WTC11 (cell line): Measurements from ENCODE around the gene INSM2. TPM values are rescaled to one million over a fixed set of nuclear protein-coding genes. Genes with fewer than 3 reads are reported as not detected.

Experiments used
- ATAC-seq: fragments of 200-7000 bp; cut with Tn5 transposase; 2 replicates; pipeline ENCODE4 v1.10.0; 2021; ENCODE audit warnings: mild to moderate bottlenecking, moderate library complexity
- CTCF ChIA-PET: fragments of 300-600 bp; sonication (Branson Sonifier 250); formaldehyde crosslinking; loops from one replicate; lab custom pipeline; 2021; ENCODE audit warnings: antibody characterized with exemption; lab: Charles Lee
- POLR2A ChIA-PET: fragments of 350-600 bp; sonication (Branson Sonifier 250); formaldehyde crosslinking; loops from one replicate; lab custom pipeline; 2021; ENCODE audit warnings: antibody characterized with exemption; lab: Charles Lee
- DNase-seq: peaks from one replicate; pipeline ENCODE4 v3.0.0; 2021; ENCODE audit warnings: low spot score
- H3K27ac Mint-ChIP-seq: 2 replicates; pipeline ENCODE4 v1.8.0; 2021; ENCODE audit warnings: mixed read lengths
- H3K27me3 Mint-ChIP-seq: 2 replicates; pipeline ENCODE4 v1.8.0; 2021; ENCODE audit warnings: low read depth, mild to moderate bottlenecking, moderate library complexity, mixed read lengths
- H3K36me3 Mint-ChIP-seq: 2 replicates; pipeline ENCODE4 v1.8.0; 2021; ENCODE audit warnings: mixed read lengths
- H3K4me1 Mint-ChIP-seq: 2 replicates; pipeline ENCODE4 v1.8.0; 2022; ENCODE audit warnings: mixed read lengths
- H3K4me3 Mint-ChIP-seq: 2 replicates; pipeline ENCODE4 v1.8.0; 2021; ENCODE audit warnings: mild to moderate bottlenecking, moderate library complexity, mixed read lengths
- H3K9me3 Mint-ChIP-seq: 2 replicates; pipeline ENCODE4 v1.8.0; 2021; ENCODE audit warnings: mixed read lengths
- CTCF ChIP-seq: fragments of 200-600 bp; IDR thresholded peaks from 2 replicates; pipeline ENCODE4 v1.8.0; 2022; ENCODE audit warnings: antibody characterized with exemption
- E2F5 ChIP-seq: sonication (generic); formaldehyde crosslinking; IDR thresholded peaks from 2 replicates; pipeline ENCODE4 v1.8.1; 2022; ENCODE audit warnings: mild to moderate bottlenecking, moderate library complexity, missing genetic modification reagents
- EMX1 ChIP-seq: fragments of 250-450 bp; sonication (Bioruptor Pico); IDR thresholded peaks from 2 replicates; pipeline ENCODE4 v1.8.0; 2021; ENCODE audit warnings: mild to moderate bottlenecking
- ERG ChIP-seq: fragments of 250-450 bp; sonication (Bioruptor Pico); IDR thresholded peaks from 2 replicates; pipeline ENCODE4 v1.8.0; 2021; ENCODE audit warnings: mild to moderate bottlenecking
- ETV6 ChIP-seq: sonication (generic); formaldehyde crosslinking; IDR thresholded peaks from 2 replicates; pipeline ENCODE4 v1.8.1; 2022; ENCODE audit warnings: mild to moderate bottlenecking, missing genetic modification reagents
- GTF2I ChIP-seq: fragments of 250-450 bp; sonication (Bioruptor Pico); conservative IDR thresholded peaks from 2 replicates; pipeline ENCODE4 v1.4.0; 2021; ENCODE audit warnings: mild to moderate bottlenecking
- IRF2 ChIP-seq: sonication (generic); formaldehyde crosslinking; IDR thresholded peaks from 2 replicates; pipeline ENCODE4 v1.8.0; 2022; ENCODE audit warnings: low read depth, missing genetic modification reagents, borderline replicate concordance
- JUN ChIP-seq: sonication (generic); formaldehyde crosslinking; IDR thresholded peaks from 2 replicates; pipeline ENCODE4 v1.8.0; 2023; ENCODE audit warnings: mild to moderate bottlenecking, missing genetic modification reagents
- MXD4 ChIP-seq: fragments of 250-450 bp; sonication (Bioruptor Pico); IDR thresholded peaks from 2 replicates; pipeline ENCODE4 v1.8.0; 2021; ENCODE audit warnings: mild to moderate bottlenecking, moderate library complexity, borderline replicate concordance
- MYBL2 ChIP-seq: sonication (generic); formaldehyde crosslinking; IDR thresholded peaks from 2 replicates; pipeline ENCODE4 v1.8.1; 2023; ENCODE audit warnings: mild to moderate bottlenecking, moderate library complexity, missing genetic modification reagents
- NR1H2 ChIP-seq: sonication (generic); formaldehyde crosslinking; IDR thresholded peaks from 2 replicates; pipeline ENCODE4 v1.9.0; 2021; ENCODE audit warnings: mild to moderate bottlenecking, moderate library complexity, missing genetic modification reagents
- PREB ChIP-seq: sonication (generic); formaldehyde crosslinking; IDR thresholded peaks from 2 replicates; pipeline ENCODE4 v1.8.1; 2022; ENCODE audit warnings: mild to moderate bottlenecking, missing genetic modification reagents, moderate library complexity, borderline replicate concordance
- USF2 ChIP-seq: sonication (generic); formaldehyde crosslinking; IDR thresholded peaks from 2 replicates; pipeline ENCODE4 v1.8.1; 2023; ENCODE audit warnings: mild to moderate bottlenecking, missing genetic modification reagents, moderate library complexity
- ZMAT4 ChIP-seq: fragments of 250-450 bp; sonication (Bioruptor Pico); IDR thresholded peaks from 2 replicates; pipeline ENCODE4 v1.9.0; 2021; ENCODE audit warnings: mild to moderate bottlenecking
- ZNF512 ChIP-seq: sonication (generic); formaldehyde crosslinking; IDR thresholded peaks from 2 replicates; pipeline ENCODE4 v1.8.1; 2022; ENCODE audit warnings: missing genetic modification reagents, borderline replicate concordance
- total RNA-seq: library from RNA; stranded (reverse); gene quantifications from 3 replicates; pipeline ENCODE4 v1.2.3, GENCODE V29; 2021

Gene INSM2
- total RNA-seq, 1 experiment from 2014 or later = 0.07 TPM

GRCh38 chr14:35509846-35510245 lies 24.1 kb upstream of the INSM2 start:
- no peak for TF ChIP-seq JUN (CRISPR knock-in tag)
- TF ChIP-seq, all 79 proteins: peak for 0
- Mint-ChIP-seq H3K36me3 (no peaks in the 10 kb centered on the region; the same call in 1 of the 2 replicates), H3K27me3 (no peaks in the 10 kb centered on the region; the same call in 1 of the 2 replicates), H3K9me3 (peaks cover 10% of the 10 kb centered on the region), H3K27ac (no peak overlapping the region), H3K4me1 (no peaks in the 10 kb centered on the region), H3K4me3 (no peak overlapping the region)
- ATAC-seq = no peak
- no peak for DNase-seq
- POLR2A ChIA-PET = no interaction called here
- CTCF ChIA-PET = no interaction called here

- ChIA-PET CTCF (no interaction called here), POLR2A (no interaction called here)
- Mint-ChIP-seq H3K36me3 (no peaks in the 10 kb centered on the region; the same call in 1 of the 2 replicates), H3K9me3 (peaks cover 14% of the 10 kb centered on the region), H3K27me3 (no peaks in the 10 kb centered on the region; the same call in 1 of the 2 replicates), H3K4me1 (no peaks in the 10 kb centered on the region), H3K27ac (no peak overlapping the region), H3K4me3 (no peak overlapping the region)
- no peak for TF ChIP-seq MYBL2 (CRISPR knock-in tag)
- no peak for TF ChIP-seq NR1H2 (CRISPR knock-in tag)
- no peak for TF ChIP-seq ERG (CRISPR knock-in tag)
- no peak for TF ChIP-seq IRF2 (CRISPR knock-in tag)
- no peak for TF ChIP-seq USF2 (CRISPR knock-in tag)
- TF ChIP-seq ZNF512 (CRISPR knock-in tag) = no peak
- TF ChIP-seq PREB (CRISPR knock-in tag) = no peak
- no peak for TF ChIP-seq GTF2I
- no peak for TF ChIP-seq EMX1 (CRISPR knock-in tag)
- no peak for TF ChIP-seq ETV6
- TF ChIP-seq CTCF = no peak
- no peak for TF ChIP-seq E2F5 (CRISPR knock-in tag)
- no peak for TF ChIP-seq MXD4 (CRISPR knock-in tag)
- no peak for TF ChIP-seq ZMAT4 (CRISPR knock-in tag)
- DNase-seq (no peak), ATAC-seq (no peak)
These were observed 21.2 kb upstream of the INSM2 start for GRCh38 chr14:35512765-35513164.
